ENCODE results near the gene HIGD1C.
A peak's percentile ranks its signal among the peaks of the same experiment; 100 is the strongest.
"Not testable (repeated sequence)": the region's sequence is repeated elsewhere in the genome, so short reads cannot be mapped to it uniquely, and the experiment has no call there.

The HIGD1C gene

GRCh38 chr12:50952510-50952909, at the start of gene HIGD1C:
TSS of gene HIGD1C (plus strand) at chr12:50952544. CDS start at chr12:50953999, 1,455 bp downstream.
- no peak for DNase-seq (ENCODE audit: low spot score)

GRCh38 chr12:50908479-50908878, 43.9 kb upstream of the HIGD1C start:
- DNase-seq (ENCODE audit: low spot score): not testable (repeated sequence)

GRCh38 chr12:50912361-50912760, 40.0 kb upstream of the HIGD1C start:
- not testable (repeated sequence) for DNase-seq (ENCODE audit: low spot score)

- DNase-seq (ENCODE audit: low spot score): no peak
Measured at GRCh38 chr12:50913224-50913623, 39.1 kb upstream of the HIGD1C start.

- DNase-seq (ENCODE audit: low spot score): no peak
Measured at GRCh38 chr12:50914872-50915484, 37.4 kb upstream of the HIGD1C start.

GRCh38 chr12:50916292-50916691, 36.1 kb upstream of the HIGD1C start:
- DNase-seq (ENCODE audit: low spot score): no peak

- DNase-seq (ENCODE audit: low spot score): no peak
Measured at GRCh38 chr12:50918584-50919316, 33.6 kb upstream of the HIGD1C start.

GRCh38 chr12:50922820-50923219, 29.5 kb upstream of the HIGD1C start:
- DNase-seq (ENCODE audit: low spot score): peak; percentile 49

- DNase-seq (ENCODE audit: low spot score): peak; percentile 40
Measured at GRCh38 chr12:50923361-50924130, 28.8 kb upstream of the HIGD1C start.

GRCh38 chr12:50924131-50924438, 28.3 kb upstream of the HIGD1C start:
- DNase-seq (ENCODE audit: low spot score): no peak

GRCh38 chr12:50924439-50925341, 27.7 kb upstream of the HIGD1C start:
- peak; percentile 94 for DNase-seq (ENCODE audit: low spot score)

GRCh38 chr12:50925342-50925651, 27.0 kb upstream of the HIGD1C start:
- DNase-seq (ENCODE audit: low spot score): peak; percentile 37

GRCh38 chr12:50925920-50926319, 26.4 kb upstream of the HIGD1C start:
- DNase-seq (ENCODE audit: low spot score): no peak

GRCh38 chr12:50926415-50926814, 25.9 kb upstream of the HIGD1C start:
- peak; percentile 21 for DNase-seq (ENCODE audit: low spot score)

GRCh38 chr12:50926932-50927331, 25.4 kb upstream of the HIGD1C start:
- DNase-seq (ENCODE audit: low spot score): not testable (repeated sequence)

- DNase-seq (ENCODE audit: low spot score): no peak
Measured at GRCh38 chr12:50927356-50927755, 25.0 kb upstream of the HIGD1C start.

- no peak for DNase-seq (ENCODE audit: low spot score)
Measured at GRCh38 chr12:50927766-50928224, 24.5 kb upstream of the HIGD1C start.

- DNase-seq (ENCODE audit: low spot score): peak; percentile 17
Measured at GRCh38 chr12:50928392-50928791, 24.0 kb upstream of the HIGD1C start.

GRCh38 chr12:50929831-50930230, 22.5 kb upstream of the HIGD1C start:
- no peak for DNase-seq (ENCODE audit: low spot score)

GRCh38 chr12:50930477-50930876, 21.9 kb upstream of the HIGD1C start:
- DNase-seq (ENCODE audit: low spot score): not testable (repeated sequence)

- no peak for DNase-seq (ENCODE audit: low spot score)
Measured at GRCh38 chr12:50932787-50933280, 19.5 kb upstream of the HIGD1C start.

Data from globus pallidus (tissue), 1 donor.